H1 (cell line): ENCODE results near the gene XIAP. TPM values are rescaled to one million over a fixed set of nuclear protein-coding genes. Genes with fewer than 3 reads are reported as not detected.
"Not testable (repeated sequence)": the region's sequence is repeated elsewhere in the genome, so short reads cannot be mapped to it uniquely, and the experiment has no call there.

Experiments used
- CTCF ChIA-PET: fragments of 300-600 bp; sonication (Branson Sonifier 250); formaldehyde crosslinking; loops from one replicate; lab custom pipeline; 2021; ENCODE audit not compliant: partially characterized antibody; lab: Charles Lee
- POLR2A ChIA-PET: fragments of 300-600 bp; sonication (Branson Sonifier 250); formaldehyde crosslinking; loops from one replicate; lab custom pipeline; 2021; ENCODE audit warnings: inconsistent platforms; ENCODE audit not compliant: partially characterized antibody; lab: Charles Lee
- DNase-seq, 2 experiments: peaks; one replicate each; pipeline versions ENCODE4 v3.0.0 to v3.0.0-alpha.2; 2010 to 2022; ENCODE audit warnings: low spot score in 2 of 2, low read depth in 1 of 2, mixed read lengths in 1 of 2
- FAIRE-seq: peaks from 2 replicates; lab custom pipeline; 2011; peaks lifted over from hg19 to GRCh38; lab: Jason Lieb, UNC
- H2AFZ ChIP-seq: 2 replicates; pipeline ENCODE4 v1.8.1; 2012; ENCODE audit warnings: low read length, inconsistent platforms
- H2AK5ac ChIP-seq: 2 replicates; pipeline ENCODE4 v1.6.1; 2013; ENCODE audit warnings: low read depth, low read length
- H2BK120ac ChIP-seq: replicated peaks from 2 replicates; pipeline ENCODE3; 2013; ENCODE audit warnings: low read depth, low read length, inconsistent platforms
- H2BK12ac ChIP-seq: 2 replicates; pipeline ENCODE4 v1.6.1; 2013; ENCODE audit warnings: low read depth, low read length
- H2BK15ac ChIP-seq: 2 replicates; pipeline ENCODE4 v1.6.1; 2013; ENCODE audit warnings: low read length
- H2BK20ac ChIP-seq: 2 replicates; pipeline ENCODE4 v1.6.1; 2013; ENCODE audit warnings: low read length
- H2BK5ac ChIP-seq: 2 replicates; pipeline ENCODE4 v1.6.1; 2013; ENCODE audit warnings: low read depth, low read length
- H3K14ac ChIP-seq: 2 replicates; pipeline ENCODE4 v1.6.1; 2013; ENCODE audit warnings: inconsistent platforms; ENCODE audit not compliant: insufficient read length
- H3K18ac ChIP-seq: 2 replicates; pipeline ENCODE4 v1.6.1; 2013; ENCODE audit warnings: low read length; ENCODE audit errors: extremely low read depth
- H3K23ac ChIP-seq: 2 replicates; pipeline ENCODE4 v1.6.1; 2013; ENCODE audit warnings: inconsistent platforms; ENCODE audit not compliant: insufficient read length
- H3K23me2 ChIP-seq: 2 replicates; pipeline ENCODE4 v1.6.1; 2013; ENCODE audit warnings: low read depth, low read length
- H3K27ac ChIP-seq: 2 replicates; pipeline ENCODE4 v1.6.1; 2011; ENCODE audit warnings: low read depth, low read length, inconsistent platforms
- H3K27me3 ChIP-seq, 4 experiments: replicated peaks in 1 of 4; 1 replicate in 1 of 4; 2 replicates in 3 of 4; pipeline versions ENCODE4 v1.6.1 to v1.8.1; 2011 to 2013; ENCODE audit warnings: low read length in 3 of 4, mild to moderate bottlenecking in 3 of 4, inconsistent platforms in 2 of 4, mixed read lengths in 2 of 4, moderate library complexity in 1 of 4; ENCODE audit not compliant: control insufficient read depth in 3 of 4, insufficient read depth in 3 of 4; ENCODE audit errors: extremely low read depth in 1 of 4
- H3K36me3 ChIP-seq, 4 experiments: 2 replicates each; pipeline versions ENCODE4 v1.6.1 to v1.8.1; 2011 to 2013; ENCODE audit warnings: mild to moderate bottlenecking in 4 of 4, low read length in 3 of 4, moderate library complexity in 2 of 4, control low read depth in 1 of 4, inconsistent platforms in 1 of 4; ENCODE audit not compliant: insufficient read depth in 4 of 4, control insufficient read depth in 2 of 4
- H3K4ac ChIP-seq: replicated peaks from 2 replicates; pipeline ENCODE3; 2013; ENCODE audit warnings: low read length, low read depth, mixed read lengths, inconsistent platforms; ENCODE audit not compliant: insufficient read length
- H3K4me1 ChIP-seq, 4 experiments: replicated peaks in 1 of 4; 1 replicate in 1 of 4; 2 replicates in 3 of 4; pipeline versions ENCODE4 v1.6.1 to v1.8.1; 2011 to 2013; ENCODE audit warnings: low read length in 3 of 4, inconsistent platforms in 2 of 4, mixed read lengths in 1 of 4; ENCODE audit not compliant: insufficient read depth in 4 of 4, control insufficient read depth in 3 of 4
- H3K4me2 ChIP-seq, 2 experiments: 2 replicates each; pipeline versions ENCODE4 v1.6.1 to v1.8.1; 2011 to 2013; ENCODE audit warnings: low read depth in 2 of 2, low read length in 2 of 2, control low read depth in 1 of 2, inconsistent platforms in 1 of 2, mild to moderate bottlenecking in 1 of 2; ENCODE audit not compliant: insufficient read depth in 1 of 2
- H3K4me3 ChIP-seq, 4 experiments: fragments of 200-600, 300-600 bp in 1 of 4; sonication (generic), shearing (Covaris generic), sonication (Bioruptor Twin) in 1 of 4; 2 replicates each; pipeline versions ENCODE4 v1.5.1 to v1.8.1; 2011 to 2016; ENCODE audit warnings: low read length in 4 of 4, low read depth in 3 of 4, control low read depth in 2 of 4, inconsistent platforms in 2 of 4, mild to moderate bottlenecking in 2 of 4, mixed read lengths in 1 of 4, moderate library complexity in 1 of 4; ENCODE audit not compliant: insufficient read depth in 2 of 4; ENCODE audit errors: extremely low read depth in 1 of 4
- H3K56ac ChIP-seq: replicated peaks from 2 replicates; pipeline ENCODE3; 2013; ENCODE audit warnings: low read depth, mild to moderate bottlenecking, mixed read lengths, low read length, inconsistent platforms; ENCODE audit not compliant: insufficient read length
- H3K79me1 ChIP-seq: 2 replicates; pipeline ENCODE4 v1.6.1; 2013; ENCODE audit warnings: low read depth, low read length, control low read depth
- H3K79me2 ChIP-seq, 2 experiments: 2 replicates each; pipeline versions ENCODE4 v1.6.1 to v1.8.1; 2012 to 2013; ENCODE audit warnings: low read length in 2 of 2, mild to moderate bottlenecking in 2 of 2, inconsistent platforms in 1 of 2; ENCODE audit not compliant: insufficient read depth in 2 of 2, control insufficient read depth in 1 of 2
- H3K9ac ChIP-seq, 4 experiments: replicated peaks in 1 of 4; 1 replicate in 1 of 4; 2 replicates in 3 of 4; pipeline versions ENCODE4 v1.6.1 to v1.8.1; 2011 to 2013; ENCODE audit warnings: low read depth in 3 of 4, low read length in 3 of 4, control low read depth in 2 of 4, mild to moderate bottlenecking in 2 of 4, moderate library complexity in 2 of 4, inconsistent platforms in 1 of 4; ENCODE audit errors: extremely low read depth in 1 of 4
- H3K9me3 ChIP-seq, 2 experiments: 2 replicates each; pipeline versions ENCODE4 v1.6.1 to v1.8.1; 2012 to 2013; ENCODE audit warnings: mild to moderate bottlenecking in 2 of 2, moderate library complexity in 2 of 2, control low read depth in 1 of 2, inconsistent platforms in 1 of 2, low read depth in 1 of 2, low read length in 1 of 2, mixed read lengths in 1 of 2; ENCODE audit not compliant: insufficient read depth in 2 of 2
- H4K20me1 ChIP-seq, 2 experiments: replicated peaks in 1 of 2; 2 replicates each; pipeline versions ENCODE3 to v1.8.1; 2011 to 2013; ENCODE audit warnings: inconsistent platforms in 2 of 2, low read length in 2 of 2, mild to moderate bottlenecking in 1 of 2; ENCODE audit not compliant: insufficient read depth in 2 of 2, control insufficient read depth in 1 of 2
- H4K5ac ChIP-seq: 2 replicates; pipeline ENCODE4 v1.6.1; 2013; ENCODE audit warnings: low read length, low read depth, mixed read lengths, inconsistent platforms; ENCODE audit not compliant: insufficient read length
- H4K8ac ChIP-seq: 2 replicates; pipeline ENCODE4 v1.8.0; 2013; ENCODE audit warnings: mild to moderate bottlenecking, moderate library complexity, low read length, inconsistent platforms; ENCODE audit not compliant: insufficient read depth; ENCODE audit errors: extremely low read depth
- H4K91ac ChIP-seq: replicated peaks from 2 replicates; pipeline ENCODE3; 2013; ENCODE audit warnings: low read length, mixed read lengths, inconsistent platforms; ENCODE audit not compliant: insufficient read length
- WGBS, 2 experiments: shearing (Covaris generic) in 1 of 2; methylation state at CpG; one replicate each; pipeline versions ENCODE4 v1.1.6 to v1.1.7; 2013 to 2015; ENCODE audit warnings: low lambda C conversion rate in 2 of 2, mixed read lengths in 2 of 2, inconsistent platforms in 1 of 2, low coverage in 1 of 2, missing lambda C conversion rate in 1 of 2; ENCODE audit not compliant: insufficient replicate concordance in 2 of 2, insufficient coverage in 1 of 2, insufficient read length in 1 of 2; ENCODE audit errors: extremely low coverage in 1 of 2, missing lambda C conversion rate in 1 of 2; 5-methylcytosine and 5-hydroxymethylcytosine counted together
- polyA plus RNA-seq, 7 experiments: library from polyadenylated mRNA; depleted of rRNA in 3 of 7; stranded (reverse) in 5 of 7; unstranded in 2 of 7; fragments of >200 nt in 5 of 7; fragments of 200-250 nt in 2 of 7; gene quantifications; 1 replicate in 5 of 7; 2 replicates in 1 of 7; 4 replicates in 1 of 7; pipeline versions ENCODE4 v1.2.1 to v1.2.3, GENCODE V29; 2011 to 2013; ENCODE audit warnings: missing spikeins in 2 of 7, mixed read lengths in 2 of 7
- total RNA-seq: library from RNA; stranded (reverse); fragmentation: NEBNext Ultra II Directional; extraction: Animal tissue kit (Norgen Biotek cat#: 25700); gene quantifications from 2 replicates; pipeline ENCODE4 v1.2.1, GENCODE V29; 2021

Gene XIAP
- total and polyA plus RNA-seq, 2 of the 8 experiments (the other 6 are each of a cell fraction or from before 2014, with no cell fraction given) = 5.9 to 44.7 TPM

GRCh38 chrX:123845129-123845528 is 14.7 kb upstream of the XIAP start:
- H3K23me2 ChIP-seq, H3K9ac ChIP-seq, H4K5ac ChIP-seq, H2BK12ac ChIP-seq, H3K4me1 ChIP-seq, H3K14ac ChIP-seq, H3K4me2 ChIP-seq, DNase-seq, POLR2A ChIA-PET, H3K79me2 ChIP-seq, H3K18ac ChIP-seq, H2BK120ac ChIP-seq, H2BK20ac ChIP-seq, FAIRE-seq, H3K79me1 ChIP-seq, H3K4ac ChIP-seq, H3K23ac ChIP-seq, H2BK15ac ChIP-seq, H3K36me3 ChIP-seq, H3K27me3 ChIP-seq, H4K8ac ChIP-seq, H2AK5ac ChIP-seq, H4K91ac ChIP-seq, H3K9me3 ChIP-seq, H3K27ac ChIP-seq, H4K20me1 ChIP-seq, H3K56ac ChIP-seq, H2BK5ac ChIP-seq, H2AFZ ChIP-seq, H3K4me3 ChIP-seq: not testable (repeated sequence)
- CTCF ChIA-PET = interaction anchor here (1.0 kb wide), 1 partner anchor 10 kb away, joined by 4 read pairs; no protein-coding TSS in a partner anchor
- WGBS, 2 experiments = 100% methylated on average over 2 of the region's 4 CpGs; no CpG with 5 or more reads in 1 of the 2 experiments
